Smooth muscle cell (in vitro differentiated cells): ENCODE results near the gene CDC5L. TPM values are rescaled to one million over a fixed set of nuclear protein-coding genes. Genes with fewer than 3 reads are reported as not detected.

Source experiments
- DNase-seq: peaks from one replicate; lab custom pipeline; 2025; ENCODE audit not compliant: unreplicated experiment; lab: John Stamatoyannopoulos, UW
- H2AFZ ChIP-seq: fragments of 200-600 bp; sonication (generic); 2 replicates; pipeline ENCODE4 v1.6.0; 2016; ENCODE audit warnings: antibody characterized with exemption, low read depth, mild to moderate bottlenecking
- H3F3A ChIP-seq: fragments of 200-600 bp; sonication (generic); 2 replicates; pipeline ENCODE4 v1.6.0; 2017; ENCODE audit warnings: antibody characterized with exemption, low read depth
- H3K27ac ChIP-seq: fragments of 200-600 bp; sonication (generic); 2 replicates; pipeline ENCODE4 v1.5.1; 2016; ENCODE audit warnings: low read depth, mild to moderate bottlenecking
- H3K27me3 ChIP-seq: fragments of 200-600 bp; sonication (generic); 2 replicates; pipeline ENCODE4 v1.6.1; 2016; ENCODE audit warnings: low read depth, mild to moderate bottlenecking
- H3K36me3 ChIP-seq: fragments of 200-600 bp; sonication (generic); 2 replicates; pipeline ENCODE4 v1.5.1; 2016; ENCODE audit warnings: low read depth
- H3K4me1 ChIP-seq: fragments of 200-600 bp; sonication (generic); 2 replicates; pipeline ENCODE4 v1.5.1; 2016; ENCODE audit warnings: low read depth
- H3K4me2 ChIP-seq: fragments of 200-600 bp; sonication (generic); 2 replicates; pipeline ENCODE4 v1.6.0; 2016; ENCODE audit warnings: mild to moderate bottlenecking
- H3K4me3 ChIP-seq: fragments of 200-600 bp; sonication (generic); 2 replicates; pipeline ENCODE4 v1.5.1; 2016; ENCODE audit warnings: mild to moderate bottlenecking
- H3K79me2 ChIP-seq: fragments of 200-600 bp; sonication (generic); 2 replicates; pipeline ENCODE4 v1.6.0; 2016; ENCODE audit warnings: low read depth, mild to moderate bottlenecking
- H3K9ac ChIP-seq: fragments of 200-600 bp; sonication (generic); 2 replicates; pipeline ENCODE4 v1.6.0; 2016; ENCODE audit warnings: low read depth
- H3K9me3 ChIP-seq: fragments of 200-600 bp; sonication (generic); replicated peaks from 2 replicates; pipeline ENCODE4 v1.5.1; 2016; ENCODE audit warnings: low read depth
- H4K20me1 ChIP-seq: fragments of 200-600 bp; sonication (generic); 2 replicates; pipeline ENCODE4 v1.6.0; 2016; ENCODE audit warnings: low read depth
- WGBS: methylation state at CpG from one replicate; pipeline ENCODE4 v1.1.7; 2016; ENCODE audit warnings: low lambda C conversion rate; 5-methylcytosine and 5-hydroxymethylcytosine counted together
- polyA plus RNA-seq: library from polyadenylated mRNA; unstranded; fragments of >200 nt; fragmentation: Nextera tagmentation; extraction: Ambion mirVana; gene quantifications from 2 replicates; pipeline ENCODE4 v1.2.1, GENCODE V29; 2016
- total RNA-seq: library from RNA; depleted of rRNA; stranded (reverse); fragments of >200 nt; gene quantifications from 2 replicates; pipeline ENCODE4 v1.2.3, GENCODE V29; 2014
- TF ChIP-seq, protein P1 (sequence below): fragments of 200-600 bp; sonication (generic); IDR thresholded peaks from 2 replicates; pipeline ENCODE4 v1.5.1; 2017; ENCODE audit warnings: borderline replicate concordance, mild to moderate bottlenecking, antibody characterized with exemption; ENCODE audit not compliant: insufficient read depth, poor library complexity, severe bottlenecking

The CDC5L gene
- total and polyA plus RNA-seq, 2 experiments from 2014 or later: 12.5 to 29.7 TPM

DNA sequence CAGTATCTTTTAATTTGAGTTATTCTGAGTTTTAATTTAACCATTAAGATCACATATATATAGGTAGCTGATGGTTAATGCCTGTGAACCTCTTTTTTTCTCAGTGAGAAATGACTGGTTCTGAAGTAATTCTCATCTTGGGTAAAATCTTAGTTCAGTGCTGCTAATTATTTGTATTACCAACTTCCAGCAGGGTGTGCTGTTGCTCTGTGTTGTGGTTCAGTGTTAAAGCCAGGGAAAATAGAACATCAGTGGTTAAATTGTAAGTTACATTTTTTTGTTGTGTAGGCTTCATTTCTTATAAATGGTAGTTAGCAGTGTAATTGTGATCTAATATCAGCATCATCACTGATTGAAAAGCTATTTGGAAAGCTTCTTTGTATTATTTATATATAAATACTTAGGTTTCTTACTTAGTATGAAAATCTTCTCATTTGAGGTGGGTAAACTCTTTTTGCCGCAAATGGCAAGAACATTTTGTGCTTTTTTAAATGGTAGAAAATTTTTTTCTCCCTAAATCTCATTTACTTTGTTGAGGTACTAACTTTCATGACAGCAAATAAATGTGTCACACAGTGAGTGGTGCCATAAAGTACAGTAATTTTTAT, 43.7 kb downstream of the CDC5L start:
- Histone ChIP-seq H3K79me2 (peaks cover 15% of the 10 kb centered on the region), H3K36me3 (peaks cover 15% of the 10 kb centered on the region), H3K4me3 (no peak overlapping the region), H3K27ac (no peak overlapping the region), H3K27me3 (no peaks in the 10 kb centered on the region), H3K9me3 (no peaks in the 10 kb centered on the region), H3K4me2 (no peak overlapping the region), H3K4me1 (no peaks in the 10 kb centered on the region), H3K9ac (no peak overlapping the region), H3F3A (peaks cover 5% of the 10 kb centered on the region), H4K20me1 (peaks cover 18% of the 10 kb centered on the region), H2AFZ (no peak overlapping the region)
- WGBS: 94% methylated on average over 1 of the region's 1 CpG
- DNase-seq: no peak
- TF ChIP-seq, protein P1, sequence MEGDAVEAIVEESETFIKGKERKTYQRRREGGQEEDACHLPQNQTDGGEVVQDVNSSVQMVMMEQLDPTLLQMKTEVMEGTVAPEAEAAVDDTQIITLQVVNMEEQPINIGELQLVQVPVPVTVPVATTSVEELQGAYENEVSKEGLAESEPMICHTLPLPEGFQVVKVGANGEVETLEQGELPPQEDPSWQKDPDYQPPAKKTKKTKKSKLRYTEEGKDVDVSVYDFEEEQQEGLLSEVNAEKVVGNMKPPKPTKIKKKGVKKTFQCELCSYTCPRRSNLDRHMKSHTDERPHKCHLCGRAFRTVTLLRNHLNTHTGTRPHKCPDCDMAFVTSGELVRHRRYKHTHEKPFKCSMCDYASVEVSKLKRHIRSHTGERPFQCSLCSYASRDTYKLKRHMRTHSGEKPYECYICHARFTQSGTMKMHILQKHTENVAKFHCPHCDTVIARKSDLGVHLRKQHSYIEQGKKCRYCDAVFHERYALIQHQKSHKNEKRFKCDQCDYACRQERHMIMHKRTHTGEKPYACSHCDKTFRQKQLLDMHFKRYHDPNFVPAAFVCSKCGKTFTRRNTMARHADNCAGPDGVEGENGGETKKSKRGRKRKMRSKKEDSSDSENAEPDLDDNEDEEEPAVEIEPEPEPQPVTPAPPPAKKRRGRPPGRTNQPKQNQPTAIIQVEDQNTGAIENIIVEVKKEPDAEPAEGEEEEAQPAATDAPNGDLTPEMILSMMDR: peak; percentile 74

DNA sequence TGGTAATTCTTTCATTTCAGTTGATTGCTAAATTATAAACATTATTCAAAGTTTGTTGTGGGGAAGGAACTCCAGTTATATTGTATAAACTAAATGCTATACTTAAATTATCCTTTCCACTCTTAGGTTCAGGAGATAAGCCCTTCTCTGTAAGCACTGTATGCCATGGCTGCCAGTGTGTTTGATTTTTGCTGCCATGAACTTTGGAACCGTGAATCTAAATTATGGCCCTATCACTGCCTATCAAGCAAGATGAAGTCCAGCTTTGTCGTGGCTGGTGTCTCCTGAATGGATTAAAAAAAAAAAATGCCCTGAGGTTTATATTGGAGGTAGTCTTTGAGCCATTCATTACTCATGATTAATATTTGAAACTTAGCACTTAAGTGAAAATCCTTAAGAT, 44.7 kb downstream of the CDC5L start:
- no peak overlapping the region for H3K4me2 ChIP-seq
- 98% methylated on average over 2 of the region's 2 CpGs for WGBS
- H4K20me1 ChIP-seq: peaks cover 18% of the 10 kb centered on the region
- TF ChIP-seq, protein P1: no peak
- no peak overlapping the region for H3K27ac ChIP-seq
- no peak overlapping the region for H3K9ac ChIP-seq
- H2AFZ ChIP-seq: no peak overlapping the region
- no peak for DNase-seq
- H3K79me2 ChIP-seq: peaks cover 17% of the 10 kb centered on the region
- no peak overlapping the region for H3K4me3 ChIP-seq
- H3K9me3 ChIP-seq: no peaks in the 10 kb centered on the region
- H3F3A ChIP-seq: peaks cover 5% of the 10 kb centered on the region
- no peaks in the 10 kb centered on the region for H3K27me3 ChIP-seq
- H3K4me1 ChIP-seq: no peaks in the 10 kb centered on the region
- peaks cover 6% of the 10 kb centered on the region for H3K36me3 ChIP-seq

DNA sequence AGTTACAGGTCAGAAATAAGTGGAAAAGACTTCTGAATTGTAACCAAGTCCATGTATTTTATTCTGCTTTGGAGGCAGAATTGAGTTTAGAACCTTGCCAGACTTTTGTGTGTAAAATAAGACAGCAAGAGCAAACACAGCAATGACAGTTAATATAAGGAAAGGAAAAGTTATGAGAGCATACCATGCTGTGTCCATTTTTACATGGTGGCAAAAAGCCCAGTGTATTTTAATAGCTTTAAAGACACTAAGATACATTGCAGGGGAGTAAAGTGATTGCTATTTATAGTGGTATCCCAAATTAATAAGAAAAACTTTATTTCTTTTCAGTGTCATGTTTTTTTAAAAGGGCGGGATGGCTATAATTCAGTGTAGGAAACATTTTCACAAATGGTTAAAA, 45.2 kb downstream of the CDC5L start:
- H3K27ac ChIP-seq: no peak overlapping the region
- no peaks in the 10 kb centered on the region for H3K9me3 ChIP-seq
- H3K4me3 ChIP-seq: no peak overlapping the region
- H3K4me1 ChIP-seq: no peaks in the 10 kb centered on the region
- H3F3A ChIP-seq: peaks cover 5% of the 10 kb centered on the region
- 97% methylated on average over 1 of the region's 1 CpG for WGBS
- H3K79me2 ChIP-seq: peaks cover 17% of the 10 kb centered on the region
- no peak overlapping the region for H2AFZ ChIP-seq
- no peak overlapping the region for H3K4me2 ChIP-seq
- DNase-seq: no peak
- TF ChIP-seq, protein P1: no peak
- H3K27me3 ChIP-seq: no peaks in the 10 kb centered on the region
- H3K36me3 ChIP-seq: peaks cover 4% of the 10 kb centered on the region
- no peak overlapping the region for H3K9ac ChIP-seq
- peaks cover 18% of the 10 kb centered on the region for H4K20me1 ChIP-seq

DNA sequence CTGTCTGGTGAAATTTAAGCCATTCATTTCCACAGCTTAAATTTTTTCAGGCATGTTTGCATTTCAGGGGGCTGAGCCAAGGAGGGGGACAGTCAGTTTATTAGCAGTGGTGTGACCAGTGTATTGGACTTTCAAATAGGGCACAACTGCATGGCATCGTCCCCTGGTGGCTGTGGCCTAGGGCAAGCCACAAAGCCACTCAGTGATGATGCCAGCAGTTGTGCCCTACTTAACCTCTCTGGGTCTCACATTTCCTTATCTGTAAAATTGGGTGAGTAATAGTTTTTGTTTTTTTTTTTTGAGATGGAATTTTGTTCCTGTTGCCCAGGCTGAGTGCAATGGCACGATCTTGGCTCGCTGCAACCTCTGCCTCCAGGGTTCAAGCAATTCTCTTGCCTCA, 48.0 kb downstream of the CDC5L start:
- Histone ChIP-seq H4K20me1 (peaks cover 18% of the 10 kb centered on the region), H3K27ac (no peak overlapping the region), H3K79me2 (peaks cover 17% of the 10 kb centered on the region), H3K9ac (no peak overlapping the region), H3K4me1 (no peaks in the 10 kb centered on the region), H2AFZ (no peak overlapping the region), H3K9me3 (no peaks in the 10 kb centered on the region), H3K4me2 (no peak overlapping the region), H3F3A (peaks cover 4% of the 10 kb centered on the region), H3K36me3 (peaks cover 8% of the 10 kb centered on the region), H3K4me3 (no peak overlapping the region), H3K27me3 (no peaks in the 10 kb centered on the region)
- TF ChIP-seq, protein P1: no peak
- no peak for DNase-seq
- WGBS: 92% methylated on average over 3 of the region's 3 CpGs
